Stimulated activated naive CD4-positive, alpha-beta T cell (primary cell): ENCODE measurements around the gene AKAP6.

Source experiments
- DNase-seq, 6 experiments: peaks; one replicate each; lab custom pipeline; 2025; lab: John Stamatoyannopoulos, UW

Gene AKAP6

DNA sequence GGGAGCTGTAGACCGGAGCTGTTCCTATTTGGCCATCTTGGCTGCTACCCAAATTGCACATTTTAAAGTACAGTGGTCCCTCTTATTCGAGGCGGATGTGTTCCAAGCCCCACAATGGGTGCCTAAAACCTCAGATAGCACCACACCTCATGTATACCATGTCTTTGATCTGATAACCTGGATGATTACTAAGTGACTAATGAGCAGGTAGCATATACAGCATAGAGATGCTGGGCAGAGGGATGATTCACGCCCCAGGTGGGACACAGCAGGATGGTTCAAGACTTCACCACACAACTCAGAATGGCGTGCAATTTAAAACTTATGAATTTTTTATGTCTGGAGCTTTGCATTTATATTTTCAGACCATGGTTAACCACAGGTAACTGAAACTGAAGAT, 255.0 kb downstream of the AKAP6 start:
- DNase-seq, result no peak

DNA sequence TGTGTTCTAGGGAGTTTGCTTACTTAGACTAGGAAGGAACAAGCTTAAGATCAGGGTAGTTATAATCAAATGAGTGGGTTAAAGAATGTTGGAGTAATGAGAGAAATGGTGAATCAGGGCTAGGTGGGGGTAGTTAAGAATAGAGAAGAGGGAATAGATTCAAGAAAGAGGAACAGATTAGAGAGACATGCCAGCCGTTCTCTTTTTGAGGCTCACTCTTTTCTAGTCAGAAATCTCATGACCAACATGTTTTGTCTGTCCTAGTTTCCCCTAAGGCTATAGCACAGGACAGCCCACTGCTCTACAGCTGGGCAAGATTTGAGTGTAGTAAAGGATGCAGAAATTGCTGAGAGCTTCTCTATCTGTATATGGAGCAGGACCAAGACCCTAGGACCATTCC, 258.4 kb downstream of the AKAP6 start:
- no peak for DNase-seq

DNA sequence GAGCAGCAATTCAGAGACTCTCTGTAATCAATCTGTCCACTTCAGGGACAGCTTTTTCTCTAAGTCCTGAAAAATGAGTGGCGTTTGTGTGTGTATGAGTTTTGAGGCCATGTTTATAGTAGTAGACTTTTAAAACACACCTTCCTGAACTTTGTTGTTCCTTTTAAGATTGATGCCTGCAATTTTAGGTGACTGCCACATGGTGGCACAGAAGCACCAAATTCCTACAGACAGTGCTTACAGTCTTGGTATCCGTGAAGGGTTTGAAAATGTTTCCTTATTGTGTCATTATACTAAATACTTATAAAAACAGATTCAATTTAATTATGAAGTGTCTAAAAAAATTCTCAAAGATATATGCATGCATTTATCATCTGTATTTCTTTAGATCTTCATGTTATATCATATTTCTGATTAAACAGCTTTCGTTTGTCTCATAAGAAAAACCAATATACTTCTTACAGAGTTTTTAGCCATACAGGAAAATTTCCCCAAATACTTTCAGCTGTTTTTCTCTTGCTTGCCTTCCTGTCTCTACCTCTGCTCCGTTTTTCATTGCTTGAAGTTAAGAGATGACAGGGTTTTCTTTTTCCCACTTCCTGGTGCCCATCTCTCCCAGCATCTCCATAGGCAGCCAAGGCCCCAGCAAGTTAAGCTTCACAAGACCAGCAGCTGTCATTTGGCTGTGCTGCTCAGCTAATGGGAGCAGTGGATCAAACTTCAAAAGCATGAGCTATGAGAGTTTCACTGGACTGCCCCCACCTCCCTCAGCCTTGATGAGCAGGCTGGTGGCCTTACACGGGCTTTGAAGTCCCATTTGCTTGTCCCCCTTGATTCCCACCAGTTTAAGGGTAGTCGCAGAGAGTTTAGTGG, 259.6 kb downstream of the AKAP6 start:
- DNase-seq, result no peak

DNA sequence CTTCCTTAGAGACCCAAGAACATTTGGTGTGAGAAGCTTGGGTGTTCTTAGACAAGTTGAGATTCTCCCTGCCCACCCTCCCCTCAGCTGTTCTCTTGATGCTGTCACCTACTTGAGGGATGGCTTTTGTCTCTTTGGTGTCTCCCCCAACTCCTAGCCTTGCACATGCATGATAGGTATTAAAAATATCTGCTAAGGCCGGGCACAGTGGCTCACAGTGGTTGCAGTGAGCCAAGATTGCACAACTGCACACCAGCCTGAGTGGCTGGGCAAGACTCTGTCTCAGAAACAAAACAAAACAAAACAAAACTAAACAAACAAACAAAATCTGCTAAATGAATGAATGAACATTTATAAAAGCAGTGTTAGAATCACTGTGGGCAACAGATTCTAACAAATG, 261.1 kb downstream of the AKAP6 start:
- DNase-seq, result no peak

DNA sequence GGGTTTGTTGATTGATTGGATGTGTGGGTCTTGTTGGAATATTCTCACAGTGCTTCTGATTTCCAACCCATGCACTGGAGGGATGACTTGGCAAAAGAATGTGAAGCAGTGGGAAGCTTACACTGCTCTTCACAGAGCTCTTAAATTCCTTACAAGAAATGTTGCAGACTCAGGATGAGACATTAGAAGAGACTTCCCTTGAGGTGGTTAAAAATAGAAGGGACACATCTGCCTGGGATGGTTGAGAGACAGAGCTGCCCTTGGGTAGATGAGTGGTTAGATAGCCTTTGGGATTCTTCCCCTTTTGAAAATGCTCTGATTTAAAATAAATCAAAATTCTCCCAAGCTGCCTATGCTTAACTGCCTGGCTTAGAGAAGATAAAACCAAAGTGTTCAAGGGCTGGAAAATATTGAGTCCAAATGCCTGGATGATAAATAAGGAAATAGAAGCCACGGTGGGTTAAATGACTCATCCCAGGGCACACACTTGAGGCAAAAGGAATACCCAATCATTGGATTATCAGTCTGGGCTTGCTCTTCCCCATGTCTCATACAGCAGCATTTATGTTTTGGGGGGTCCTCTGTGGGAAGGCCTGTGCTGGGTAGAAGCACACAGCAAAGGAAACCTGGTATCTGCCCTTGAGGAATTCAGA, 264.3 kb downstream of the AKAP6 start:
- DNase-seq, result no peak

DNA sequence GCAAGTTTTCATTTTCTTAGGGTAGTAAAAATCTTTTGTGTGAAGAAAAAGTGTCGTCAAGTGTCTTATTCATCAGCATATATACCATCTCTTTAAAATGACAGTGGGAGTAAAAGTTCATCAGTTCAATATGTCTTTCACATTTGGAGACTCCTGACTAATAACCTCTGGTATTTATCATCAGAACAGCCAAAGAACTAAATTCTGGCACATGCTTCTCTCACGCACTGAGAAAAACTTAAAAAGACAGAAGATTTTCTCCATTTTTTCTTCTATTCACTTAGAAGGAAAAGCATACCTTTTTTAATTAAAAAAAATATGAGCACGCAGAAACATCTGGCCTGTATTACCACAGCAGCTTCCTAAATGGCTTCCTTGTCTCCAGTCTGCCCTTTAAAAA, 265.7 kb downstream of the AKAP6 start:
- DNase-seq, result no peak

DNA sequence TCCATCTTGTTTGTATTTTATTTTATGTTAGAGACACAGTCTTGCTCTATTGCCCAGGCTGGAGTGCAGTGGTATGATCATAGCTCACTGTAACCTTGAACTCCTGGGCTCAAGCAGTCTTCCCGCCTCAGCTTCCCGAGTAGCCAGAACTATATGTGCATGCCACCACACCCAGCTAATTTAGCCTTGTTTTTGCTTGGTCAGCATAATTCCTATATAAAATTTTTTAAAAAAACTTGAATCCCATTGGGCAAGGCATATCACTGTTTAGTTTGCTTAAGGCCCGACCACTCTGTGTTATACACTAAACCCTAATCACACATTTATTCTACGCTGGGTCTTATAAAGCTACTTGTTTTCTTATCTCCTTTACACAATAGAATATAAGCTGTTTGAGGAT, 266.4 kb downstream of the AKAP6 start:
- DNase-seq, result no peak

DNA sequence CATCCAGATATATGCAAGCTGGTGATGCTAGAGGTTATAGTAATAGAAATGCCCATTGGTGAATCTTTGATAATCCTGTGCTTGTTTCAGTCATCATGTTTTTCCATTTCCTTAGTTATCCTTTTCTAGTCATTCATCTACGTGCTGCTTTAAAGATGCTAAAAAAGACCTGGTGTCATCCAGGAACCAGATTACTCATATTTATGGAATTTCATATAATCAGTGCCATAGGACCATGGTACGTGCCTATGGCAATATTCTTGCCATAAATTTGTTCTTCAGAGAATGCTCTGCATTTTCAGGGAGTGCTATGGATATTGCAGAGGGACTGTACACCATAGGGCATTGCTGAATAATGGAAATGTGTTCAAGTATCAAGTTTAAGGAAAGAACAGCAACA, 267.3 kb downstream of the AKAP6 start:
- DNase-seq, result no peak

DNA sequence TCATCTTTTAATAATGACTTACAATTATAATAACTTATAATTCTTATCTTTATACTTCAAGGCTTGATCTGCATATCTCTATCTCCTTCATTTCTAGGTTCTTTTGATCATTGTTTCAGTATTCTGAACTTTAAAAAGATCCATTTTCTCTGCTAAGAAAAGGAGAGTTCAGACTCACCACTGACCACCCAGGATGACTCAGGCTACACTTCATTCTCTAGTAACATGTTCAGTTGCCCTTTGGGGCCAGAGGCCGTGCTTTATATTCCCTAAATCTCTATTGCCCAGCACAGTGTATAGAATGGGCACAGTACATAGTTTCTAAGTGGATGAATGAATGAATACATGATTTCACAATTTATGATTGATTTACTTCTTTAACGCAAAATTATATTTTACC, 268.7 kb downstream of the AKAP6 start:
- no peak for DNase-seq

DNA sequence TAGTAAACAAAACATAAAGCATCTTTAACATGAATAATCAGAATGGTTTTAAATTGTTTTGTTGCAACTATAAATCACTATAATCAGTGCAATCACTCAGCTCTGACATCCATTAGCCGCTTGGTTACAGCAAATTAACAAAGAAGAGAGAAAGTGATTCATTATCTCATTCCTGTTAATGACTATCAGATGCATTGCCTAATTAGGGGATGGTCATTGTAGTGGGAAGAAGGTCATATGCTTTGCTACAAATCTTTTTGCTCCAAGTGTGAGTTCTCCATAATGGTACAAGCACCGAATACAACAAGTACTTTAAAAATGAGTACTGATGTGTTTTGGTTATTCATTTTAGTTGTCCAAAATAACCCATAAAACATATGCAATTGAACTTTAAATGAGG, 272.0 kb downstream of the AKAP6 start:
- DNase-seq, result no peak

DNA sequence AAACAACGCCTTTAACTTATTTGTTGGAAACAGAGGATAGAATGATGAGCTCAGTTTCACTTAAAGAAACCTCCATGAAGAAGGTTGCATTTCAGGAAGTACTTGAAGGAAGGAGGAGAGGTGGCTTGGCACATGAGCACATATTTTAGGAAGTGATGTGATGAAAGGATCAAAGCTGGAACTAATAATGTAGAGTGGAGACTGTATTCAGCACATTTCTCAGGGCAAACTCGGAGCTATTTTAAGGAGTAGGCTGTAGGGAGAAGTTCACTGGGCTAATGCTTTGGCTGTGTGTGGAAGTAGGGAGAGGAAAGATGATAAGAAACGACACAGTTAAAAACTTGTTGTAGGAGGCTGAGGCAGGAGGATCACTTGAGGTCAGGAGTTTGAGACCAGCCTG, 272.8 kb downstream of the AKAP6 start:
- no peak for DNase-seq

DNA sequence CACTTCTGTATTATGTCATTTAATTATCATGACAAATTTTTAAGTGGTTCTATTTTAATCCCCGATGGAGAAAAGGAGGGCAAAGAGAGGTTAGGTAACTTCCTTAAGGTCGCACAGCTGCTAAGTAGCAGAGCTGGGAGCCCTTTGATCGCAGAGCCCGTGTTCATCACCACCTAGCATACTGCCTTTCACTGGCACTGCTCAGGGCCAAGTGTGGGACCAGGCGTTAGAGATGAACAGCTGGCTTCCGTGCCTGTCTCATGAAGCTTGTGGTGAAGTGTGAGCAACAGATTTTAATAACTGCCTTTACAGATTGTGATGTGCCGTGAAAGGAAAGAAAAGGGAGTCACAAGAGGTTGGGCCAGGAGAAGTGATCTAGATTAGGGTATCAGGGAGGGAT, 273.6 kb downstream of the AKAP6 start:
- DNase-seq, result no peak

DNA sequence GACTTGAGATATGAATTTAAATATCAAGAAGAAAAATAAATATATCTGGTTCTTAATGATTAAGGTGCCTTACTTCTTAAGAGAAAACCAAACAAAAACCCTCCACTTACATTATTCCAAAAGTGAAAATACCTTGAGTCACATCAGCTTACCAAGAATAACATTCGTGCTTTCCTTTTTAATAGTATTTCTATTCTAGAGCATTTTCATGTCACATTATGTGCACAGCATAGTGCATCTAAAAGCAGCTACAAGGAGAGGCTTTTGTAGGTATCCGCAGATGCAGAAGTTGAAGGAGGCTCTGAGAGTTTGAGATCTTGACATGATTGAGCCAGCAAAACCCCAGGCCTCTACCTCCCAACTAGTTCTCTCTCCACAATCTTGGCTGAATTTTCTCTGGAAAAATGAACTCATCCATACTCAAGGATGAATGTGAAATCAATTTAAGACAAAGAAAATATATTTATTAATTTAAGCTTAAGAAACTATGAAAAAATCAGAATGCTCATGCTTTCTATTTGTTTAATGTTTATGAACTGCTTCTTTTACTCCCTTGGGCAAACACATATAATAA, 275.0 kb downstream of the AKAP6 start:
- no peak for DNase-seq

DNA sequence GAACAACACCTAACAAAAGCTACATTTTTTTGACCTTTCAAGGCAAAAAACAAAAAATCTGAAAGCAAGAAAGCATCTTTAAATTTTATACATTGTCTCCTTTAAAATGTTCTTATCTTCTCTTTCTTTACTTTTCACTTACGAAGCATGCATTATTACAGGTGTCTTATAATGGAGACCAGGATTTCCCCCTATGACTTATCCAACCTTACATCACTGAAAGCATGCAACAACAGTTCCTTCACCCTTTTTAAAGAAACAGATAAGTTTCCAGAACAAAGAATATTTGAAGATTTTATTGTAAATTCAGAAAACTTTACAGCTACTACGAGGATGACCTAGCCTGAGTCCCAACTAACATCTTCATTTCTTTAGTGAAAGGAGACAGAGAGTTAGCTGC, 277.2 kb downstream of the AKAP6 start:
- no peak for DNase-seq

DNA sequence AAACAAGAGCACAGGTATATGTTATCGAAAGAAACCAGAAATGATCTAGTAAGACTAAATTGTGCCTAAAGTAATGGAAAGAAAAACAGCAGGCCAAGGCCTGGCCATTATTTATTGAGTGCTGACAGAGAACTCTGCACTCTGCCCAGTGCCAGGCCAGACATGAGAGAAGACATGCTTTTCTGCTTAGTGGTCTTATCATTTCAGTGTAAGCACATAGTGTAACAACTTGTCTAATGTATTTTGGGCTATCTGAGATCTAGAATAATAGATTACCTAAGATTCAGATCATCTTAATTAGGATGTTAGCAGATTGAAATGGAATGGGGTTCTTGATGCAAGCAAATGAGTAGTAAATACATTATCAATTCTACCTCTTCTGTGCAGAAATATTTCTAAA, 278.3 kb downstream of the AKAP6 start:
- no peak for DNase-seq

DNA sequence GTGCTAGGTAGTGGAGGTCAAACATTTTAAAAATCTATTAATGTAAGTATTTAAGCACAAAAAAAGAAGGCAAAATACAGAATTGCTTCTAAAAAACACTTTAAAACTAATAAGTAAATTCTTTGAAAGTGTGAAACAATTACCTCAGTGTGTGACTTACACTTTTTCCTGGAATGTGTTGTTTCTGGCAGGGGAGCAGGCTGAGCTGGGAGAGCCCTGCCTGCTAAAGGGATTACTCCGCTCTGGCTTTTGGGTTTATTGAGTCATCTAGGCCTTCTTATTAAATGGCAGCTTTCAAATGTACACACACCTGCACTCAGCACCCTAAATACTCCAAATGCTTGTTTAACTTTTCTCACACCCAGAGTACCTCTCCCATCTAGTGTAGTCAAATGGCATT, 279.8 kb downstream of the AKAP6 start:
- no peak for DNase-seq

DNA sequence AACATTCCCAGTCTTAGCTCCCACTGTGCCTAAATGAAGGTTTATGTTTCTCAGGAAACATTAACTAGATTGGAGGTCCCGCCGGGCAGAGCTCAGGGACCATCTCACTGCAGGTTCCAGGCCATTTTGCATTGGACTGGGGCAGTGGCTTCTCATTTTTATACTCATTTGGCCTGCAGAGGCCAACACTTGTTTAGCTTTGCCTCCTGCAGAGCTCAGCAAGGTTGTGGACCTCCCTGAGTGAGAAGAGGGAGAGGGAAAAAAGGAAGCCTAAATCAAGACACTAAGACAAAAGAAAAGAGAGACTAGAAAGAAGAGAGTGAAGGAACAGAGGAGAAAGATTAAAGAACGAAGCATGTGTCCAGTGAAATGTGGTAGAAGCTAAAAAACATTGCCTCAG, 280.3 kb downstream of the AKAP6 start:
- DNase-seq, result no peak

DNA sequence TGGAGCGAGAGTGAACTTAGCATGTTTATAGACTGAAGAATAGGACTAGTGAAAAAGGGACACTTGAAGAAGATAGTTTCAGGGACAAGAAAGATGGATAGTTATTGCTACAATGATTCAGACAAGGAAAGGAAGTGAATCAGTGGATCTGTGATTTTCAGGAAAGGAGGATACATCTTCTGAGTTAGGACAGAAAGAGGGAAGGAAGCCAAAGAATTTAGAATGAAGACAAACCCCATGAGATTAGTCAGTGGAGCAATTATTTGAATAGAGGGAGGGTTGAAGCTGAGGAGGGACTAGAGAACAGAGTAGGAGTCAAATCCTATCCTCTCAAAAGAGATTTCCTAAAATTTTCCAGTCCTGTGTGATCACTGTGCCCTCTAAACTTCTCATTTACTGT, 282.7 kb downstream of the AKAP6 start:
- no peak for DNase-seq

DNA sequence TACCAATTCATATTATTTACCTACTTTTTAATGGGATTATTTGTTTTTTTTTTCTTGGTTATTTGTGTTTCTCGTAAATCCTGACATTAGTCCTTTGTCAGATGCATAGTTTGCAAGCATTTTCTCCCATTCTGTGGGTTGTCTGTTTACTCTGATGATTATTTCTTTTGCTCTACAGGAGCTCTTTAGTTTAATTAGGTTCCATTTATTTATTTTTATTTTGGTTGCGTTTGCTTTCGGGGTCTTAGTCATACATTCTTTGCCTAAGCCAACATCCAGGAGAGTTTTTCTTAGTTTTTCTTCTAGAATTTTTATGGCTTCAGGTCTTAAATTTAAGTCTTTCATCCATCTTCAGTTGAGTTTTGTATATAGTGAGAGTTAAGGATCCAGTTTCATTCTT, 289.9 kb downstream of the AKAP6 start:
- DNase-seq, result no peak

DNA sequence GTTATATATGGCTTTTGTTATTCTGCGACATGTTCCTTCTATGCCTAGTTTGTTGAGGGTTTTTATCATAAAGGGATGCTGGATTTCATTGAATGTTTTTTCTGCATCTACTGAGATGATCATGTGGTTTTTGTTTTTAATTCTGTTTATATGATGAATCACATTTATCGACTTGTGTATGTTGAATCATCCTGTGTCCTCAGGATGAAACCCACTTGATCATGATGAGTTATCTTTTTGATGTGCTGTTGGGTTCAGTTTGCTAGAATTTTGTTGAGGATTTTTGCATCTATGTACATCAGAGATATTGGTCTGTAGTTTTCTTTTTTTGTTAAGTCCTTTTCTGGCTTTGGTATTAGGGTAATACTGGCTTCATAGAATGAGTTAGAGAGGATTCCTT, 291.2 kb downstream of the AKAP6 start:
- no peak for DNase-seq

DNA sequence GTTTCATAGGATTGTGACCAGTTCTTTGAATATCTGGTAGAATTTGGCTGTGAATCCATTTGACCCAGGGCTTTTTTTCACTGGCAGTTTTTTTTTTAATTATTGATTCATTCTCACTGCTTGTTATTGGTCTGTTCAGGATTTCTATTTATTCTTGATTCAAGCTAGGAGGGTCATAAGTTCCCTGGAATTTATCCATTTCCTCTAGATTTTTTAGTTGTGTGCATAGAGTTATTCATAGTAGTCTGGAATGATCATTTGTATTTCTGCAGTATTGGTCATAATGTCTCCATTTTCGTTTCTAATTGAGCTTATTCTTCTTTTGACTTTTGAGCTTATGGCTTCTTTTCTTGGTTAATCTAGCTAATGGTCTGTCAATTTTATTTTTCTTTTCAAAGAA, 291.6 kb downstream of the AKAP6 start:
- no peak for DNase-seq

DNA sequence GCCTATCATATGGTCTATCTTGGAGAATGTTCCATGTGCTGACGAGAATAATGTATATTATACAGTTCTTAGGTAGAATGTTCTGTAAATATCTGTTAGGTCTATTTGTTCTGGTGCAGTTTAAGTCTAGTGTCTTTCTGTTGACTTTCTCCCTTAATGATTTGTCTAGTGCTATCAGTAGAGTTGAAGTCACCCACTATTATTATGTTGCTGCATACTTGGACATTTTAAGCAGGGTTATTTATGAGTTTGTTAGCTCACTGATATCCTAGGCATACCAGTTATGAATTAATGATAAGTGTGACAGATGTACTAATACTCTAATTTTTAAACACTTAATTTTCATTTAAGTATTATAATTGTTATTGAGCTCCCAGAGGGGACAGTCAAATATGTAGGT, 292.5 kb downstream of the AKAP6 start:
- no peak for DNase-seq

DNA sequence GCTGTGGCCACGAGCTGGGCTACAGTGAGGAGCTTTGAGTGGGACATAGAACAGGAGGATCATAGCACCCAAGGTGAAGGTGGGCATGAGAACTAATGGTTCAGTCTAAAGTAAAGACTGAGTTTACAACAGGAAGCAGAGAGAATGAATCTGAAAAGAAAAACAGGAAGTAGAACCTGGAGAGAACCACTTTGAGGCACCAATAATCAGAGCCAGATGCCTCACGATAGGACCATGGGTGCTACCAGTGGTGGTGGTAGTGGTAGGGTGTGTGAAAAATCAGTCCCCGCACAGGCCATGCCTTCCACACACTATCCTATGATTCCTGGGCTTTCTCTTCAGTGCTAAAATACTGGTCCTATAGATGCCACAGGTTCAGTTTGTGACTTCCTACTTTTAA, 293.6 kb downstream of the AKAP6 start:
- no peak for DNase-seq
